Activated CD4-positive, alpha-beta T cell treated with anti-CD3 and anti-CD28 coated beads, Interleukin-2, amount 10 ng/mL, durations not matched to agents 24 days and 14 days (primary cell): ENCODE data around the gene CES3. TPM values are rescaled to one million over a fixed set of nuclear protein-coding genes. Genes with fewer than 3 reads are reported as not detected.

Experiments used
- DNase-seq: peaks from one replicate; pipeline ENCODE4 v3.0.0; 2022
- H3K27ac Mint-ChIP-seq: one replicate; pipeline ENCODE4 v1.8.0; 2022; ENCODE audit warnings: mild to moderate bottlenecking, mixed read lengths
- H3K27me3 Mint-ChIP-seq: one replicate; pipeline ENCODE4 v1.8.0; 2022; ENCODE audit warnings: mixed read lengths
- H3K36me3 Mint-ChIP-seq: one replicate; pipeline ENCODE4 v1.8.0; 2022; ENCODE audit warnings: low read depth, mild to moderate bottlenecking, mixed read lengths
- H3K4me1 Mint-ChIP-seq: one replicate; pipeline ENCODE4 v1.8.0; 2021; ENCODE audit warnings: mixed read lengths
- H3K4me3 Mint-ChIP-seq: one replicate; pipeline ENCODE4 v1.8.0; 2022; ENCODE audit warnings: mild to moderate bottlenecking, moderate library complexity, mixed read lengths
- H3K9me3 Mint-ChIP-seq: one replicate; pipeline ENCODE4 v1.8.0; 2021; ENCODE audit warnings: mixed read lengths
- intact Hi-C: fragments of 100-400 bp; cut with micrococcal nuclease; formaldehyde crosslinking; loops from one replicate; pipeline ENCODE4 v1.15.1; 2023
- total RNA-seq: library from RNA; stranded (reverse); gene quantifications from 2 replicates; pipeline ENCODE4 v1.2.3, GENCODE V29; 2022

The CES3 gene
- total RNA-seq, 1 donor from 2014 or later, result 6.8 TPM

DNA sequence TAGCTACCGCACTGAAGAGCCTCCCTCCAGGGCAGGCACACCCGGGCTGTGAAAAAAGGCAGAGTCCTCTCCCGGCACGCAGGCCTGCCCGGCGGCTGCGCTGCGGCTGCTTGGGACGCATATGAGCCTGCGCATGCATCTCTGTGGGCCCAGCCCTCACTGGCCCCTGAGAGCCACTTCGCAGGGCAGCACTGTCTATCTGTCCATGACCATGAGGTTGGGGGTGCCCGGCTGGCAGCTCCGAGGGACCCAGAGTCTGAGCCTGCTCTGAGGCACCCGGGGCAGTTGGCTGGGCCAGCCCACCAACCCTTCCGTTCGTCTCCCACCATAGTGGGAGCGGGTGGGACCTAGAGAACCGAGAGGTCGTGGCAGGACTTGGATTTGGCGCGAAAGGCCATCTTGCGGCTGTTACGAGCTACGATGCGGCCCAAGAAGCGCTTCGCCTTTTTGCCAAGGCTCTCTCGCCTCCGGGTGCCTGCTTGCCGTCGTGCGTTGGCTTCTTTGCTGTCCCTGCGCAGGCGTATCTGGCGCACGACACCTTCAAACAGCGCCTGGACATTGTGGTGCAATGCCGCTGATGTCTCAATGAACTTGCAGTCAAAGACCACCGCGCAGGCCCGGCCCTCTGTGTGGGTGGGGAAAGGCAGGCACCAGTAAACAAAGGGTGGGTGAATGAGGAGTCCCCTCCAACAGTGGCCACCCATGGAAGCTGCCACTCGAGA, 39.2 kb upstream of the CES3 start:
- no peaks in the 10 kb centered on the region for H3K36me3 Mint-ChIP-seq
- DNase-seq, result no peak
- H3K4me1 Mint-ChIP-seq, result peaks cover 13% of the 10 kb centered on the region
- no peak overlapping the region for H3K4me3 Mint-ChIP-seq
- no peaks in the 10 kb centered on the region for H3K9me3 Mint-ChIP-seq
- H3K27me3 Mint-ChIP-seq, result peaks cover 38% of the 10 kb centered on the region
- no peak overlapping the region for H3K27ac Mint-ChIP-seq
- intact Hi-C loops, result no loop called here

GRCh38 chr16:66923247-66923731, 37.8 kb upstream of the CES3 start:
- Mint-ChIP-seq H3K27me3 (peaks cover 38% of the 10 kb centered on the region), H3K27ac (no peak overlapping the region), H3K36me3 (no peaks in the 10 kb centered on the region), H3K4me1 (peaks cover 23% of the 10 kb centered on the region), H3K4me3 (no peak overlapping the region), H3K9me3 (no peaks in the 10 kb centered on the region)
- no peak for DNase-seq
- intact Hi-C loops, result no loop called here

DNA sequence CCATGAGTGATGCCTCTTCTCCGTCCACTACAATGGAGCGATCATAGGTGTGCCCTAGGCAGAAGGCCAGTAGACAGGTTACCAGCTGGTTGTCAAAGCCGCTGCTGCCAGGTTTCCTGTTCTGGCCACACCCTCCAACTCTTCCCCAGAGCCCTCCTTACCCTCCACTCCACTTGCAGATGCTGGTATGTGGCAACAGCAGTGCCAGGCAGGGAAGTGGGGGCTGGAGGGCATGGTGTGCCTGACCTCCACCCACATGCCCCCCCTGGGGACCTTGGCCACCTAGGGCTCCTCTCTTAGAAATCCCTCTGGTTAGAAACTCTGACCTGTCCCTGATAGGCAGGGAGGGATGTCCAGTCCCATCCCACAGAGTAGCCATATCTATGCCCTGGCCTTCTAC, 37.2 kb upstream of the CES3 start:
- intact Hi-C loops, result no loop called here
- no peak for DNase-seq
- H3K27ac Mint-ChIP-seq, result no peak overlapping the region
- peaks cover 26% of the 10 kb centered on the region for H3K4me1 Mint-ChIP-seq
- H3K27me3 Mint-ChIP-seq, result peaks cover 38% of the 10 kb centered on the region
- H3K36me3 Mint-ChIP-seq, result no peaks in the 10 kb centered on the region
- H3K4me3 Mint-ChIP-seq, result peak overlapping the region; percentile 12
- H3K9me3 Mint-ChIP-seq, result no peaks in the 10 kb centered on the region

DNA sequence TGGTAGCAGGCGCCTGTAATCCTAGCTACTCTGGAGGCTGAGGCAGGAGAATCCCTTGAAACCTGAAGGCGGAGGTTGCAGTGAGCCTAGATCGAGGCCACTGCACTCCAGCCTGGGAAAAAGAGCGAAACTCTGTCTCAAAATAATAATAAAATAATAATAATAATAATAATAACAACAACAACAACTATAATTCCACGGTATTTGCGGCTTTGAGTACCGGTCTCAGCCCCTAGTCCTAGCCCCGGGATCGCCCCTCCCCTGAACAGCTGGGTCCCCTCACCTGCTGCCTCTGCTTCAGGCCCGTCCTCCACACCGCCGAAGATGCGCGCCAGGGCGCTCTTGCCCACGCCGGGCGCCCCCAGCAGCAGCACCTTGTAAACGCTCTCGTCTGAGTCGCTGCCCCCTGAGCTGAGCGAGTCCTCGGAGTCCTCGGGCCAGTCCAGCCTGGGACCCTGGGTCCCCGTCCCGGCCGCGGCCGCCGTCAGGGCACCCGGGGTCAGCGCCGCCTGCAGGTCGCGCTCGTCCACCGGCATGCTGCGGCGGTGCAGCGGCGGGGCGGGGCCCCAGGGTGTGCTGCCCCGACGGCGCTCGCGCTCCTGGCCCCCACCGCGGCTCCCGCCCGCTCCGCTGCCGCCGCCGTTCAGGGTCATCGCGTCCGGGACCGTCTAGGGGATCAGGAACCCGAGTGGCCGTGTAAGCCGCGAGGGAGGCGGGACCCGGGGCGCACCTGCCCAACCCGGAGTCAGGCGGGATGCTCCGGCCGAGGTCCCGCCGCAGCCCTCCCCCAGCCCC, 36.3 kb upstream of the CES3 start:
- Mint-ChIP-seq H3K27me3 (peaks cover 38% of the 10 kb centered on the region), H3K4me3 (peak overlapping the region; percentile 75), H3K9me3 (no peaks in the 10 kb centered on the region), H3K36me3 (no peaks in the 10 kb centered on the region), H3K4me1 (peaks cover 26% of the 10 kb centered on the region), H3K27ac (no peak overlapping the region)
- intact Hi-C loops, result loop anchor here (5.0 kb wide), 1 partner anchor 42 kb away; the partner anchor contains the start of gene PDP2
- peak; percentile 84 for DNase-seq

DNA sequence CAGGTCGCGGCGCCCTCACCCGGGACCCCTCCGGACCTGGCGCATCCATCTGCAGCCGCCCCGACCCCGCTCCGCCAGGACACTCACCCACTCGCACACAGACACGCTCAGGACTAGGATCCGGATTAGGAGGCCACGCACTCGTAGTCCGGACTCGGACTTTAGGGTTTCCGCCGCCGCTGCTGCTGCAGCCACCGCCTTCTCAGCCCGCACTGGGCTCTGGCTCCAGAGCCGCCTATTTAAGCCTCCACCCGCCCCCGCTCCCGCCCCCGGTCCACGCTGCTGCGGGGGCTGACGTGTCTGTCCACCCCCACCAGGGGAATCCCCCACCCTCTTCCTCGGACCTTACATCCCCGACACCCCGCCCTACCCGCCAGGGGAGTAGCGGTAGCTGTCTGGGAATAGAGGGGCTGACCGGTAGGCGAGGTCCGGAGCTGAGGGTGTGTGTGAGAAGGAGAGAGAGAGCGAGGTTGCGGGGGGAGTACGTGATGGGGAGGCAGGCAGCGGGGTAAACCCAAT, 35.7 kb upstream of the CES3 start, which contains the start of gene RRAD:
TSS of gene RRAD (minus strand) at position 214 of the 519 bp plus-strand sequence. CDS start 356 bp downstream, outside the sequence.
- DNase-seq, result peak; percentile 66
- Mint-ChIP-seq H3K9me3 (no peaks in the 10 kb centered on the region), H3K27me3 (peaks cover 34% of the 10 kb centered on the region), H3K36me3 (no peaks in the 10 kb centered on the region), H3K4me3 (peak within 1 kb of the TSS; percentile 75), H3K27ac (peak within 1 kb of the TSS; percentile 75), H3K4me1 (peaks cover 26% of the 10 kb centered on the region)
- intact Hi-C loops, result loop anchor here (5.0 kb wide), 1 partner anchor 43 kb away; the partner anchor contains the start of gene PDP2

DNA sequence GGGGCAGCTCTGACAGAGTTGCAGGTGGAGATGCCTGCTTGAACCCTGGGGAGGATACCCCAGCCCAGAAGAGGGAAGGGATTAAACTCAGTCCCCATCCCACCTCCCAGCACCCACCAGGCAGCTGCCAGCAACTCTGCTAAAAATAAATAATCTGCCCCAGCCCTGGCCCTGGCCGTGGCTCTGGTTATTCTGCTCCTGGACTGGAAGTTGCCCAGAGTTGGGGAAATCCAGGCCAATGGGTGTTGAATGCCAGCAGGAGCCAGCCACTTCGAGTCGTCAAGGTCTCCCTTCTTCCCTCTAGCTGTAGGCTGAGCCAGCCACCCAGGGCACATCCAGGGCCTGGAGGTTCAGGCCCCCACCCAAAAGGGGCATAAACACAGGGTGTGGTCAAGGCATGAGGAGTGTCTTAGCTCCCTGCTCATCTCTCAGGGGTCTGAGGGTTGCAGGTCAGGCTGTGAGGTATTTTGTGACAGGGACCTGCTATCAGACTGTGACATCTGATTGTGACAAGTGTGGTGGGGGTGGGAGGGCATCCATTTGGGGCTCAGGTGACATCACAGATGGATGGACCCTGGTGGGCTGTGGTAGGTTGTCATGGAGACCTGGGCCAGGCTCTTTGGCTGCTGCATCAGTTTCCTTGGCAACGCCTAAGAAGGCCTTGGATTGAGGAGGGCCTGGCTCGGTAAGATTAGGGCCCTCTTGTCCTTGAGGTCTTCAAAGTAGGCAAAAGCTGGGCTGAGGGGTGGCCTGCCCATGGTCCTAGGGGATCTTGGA, 34.7 kb upstream of the CES3 start:
- Mint-ChIP-seq H3K4me3 (no peak overlapping the region), H3K4me1 (peaks cover 26% of the 10 kb centered on the region)
- intact Hi-C loops, result loop anchor here (5.0 kb wide), 1 partner anchor 44 kb away; the partner anchor contains the start of gene PDP2

DNA sequence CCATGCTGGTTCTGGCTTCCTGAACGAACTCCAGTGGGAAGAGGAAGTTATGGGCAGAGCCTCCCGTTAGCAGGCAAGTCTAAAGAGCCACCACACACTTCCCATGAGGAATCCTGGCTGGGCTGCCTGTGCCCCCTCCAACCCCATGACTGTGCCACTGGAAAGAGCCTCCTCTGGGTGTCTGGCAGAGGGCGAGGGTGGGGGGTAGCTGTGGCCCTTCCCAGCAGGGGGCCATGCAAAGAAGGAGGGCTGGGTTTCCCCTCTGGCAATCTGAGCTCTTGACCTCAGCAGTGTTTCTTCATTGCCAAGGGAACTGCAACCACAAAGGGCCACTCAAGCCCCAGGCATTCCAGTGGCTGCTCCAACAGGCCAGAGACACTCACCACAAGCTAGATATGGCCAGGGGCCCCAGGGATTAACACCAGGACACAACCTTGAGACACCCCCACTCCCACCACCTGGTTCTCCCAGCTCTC, 34.1 kb upstream of the CES3 start:
- Mint-ChIP-seq H3K4me3 (no peak overlapping the region), H3K27me3 (peaks cover 28% of the 10 kb centered on the region), H3K4me1 (peaks cover 29% of the 10 kb centered on the region), H3K36me3 (peaks cover 7% of the 10 kb centered on the region), H3K9me3 (no peaks in the 10 kb centered on the region), H3K27ac (no peak overlapping the region)
- intact Hi-C loops, result loop anchor here (5.0 kb wide), 1 partner anchor 45 kb away; the partner anchor contains the start of gene PDP2
- DNase-seq, result no peak

More for the DNA sequence above, 34.7 kb upstream of the CES3 start:
- H3K36me3 Mint-ChIP-seq, result peaks cover under 1% of the 10 kb centered on the region
- H3K9me3 Mint-ChIP-seq, result no peaks in the 10 kb centered on the region
- peaks cover 29% of the 10 kb centered on the region for H3K27me3 Mint-ChIP-seq
- H3K27ac Mint-ChIP-seq, result peak overlapping the region; percentile 75
- no peak for DNase-seq

- DNase-seq, result no peak
- Mint-ChIP-seq H3K9me3 (no peaks in the 10 kb centered on the region), H3K4me1 (peaks cover 38% of the 10 kb centered on the region), H3K4me3 (no peak overlapping the region), H3K27me3 (peaks cover 26% of the 10 kb centered on the region), H3K36me3 (peaks cover 16% of the 10 kb centered on the region), H3K27ac (peak overlapping the region; percentile 76)
- intact Hi-C loops, result loop anchor here (1.0 to 5.0 kb wide), 2 partner anchors 33 to 46 kb away; partner anchors contain the start of gene PDP2
These were observed 33.0 kb upstream of the CES3 start for GRCh38 chr16:66927918-66928649.

- no peaks in the 10 kb centered on the region for H3K9me3 Mint-ChIP-seq
These were observed 32.2 kb upstream of the CES3 start for GRCh38 chr16:66928702-66929388.

GRCh38 chr16:66930189-66930588, 30.9 kb upstream of the CES3 start:
- no peak for DNase-seq
- no peak overlapping the region for H3K4me3 Mint-ChIP-seq
- H3K4me1 Mint-ChIP-seq, result peaks cover 44% of the 10 kb centered on the region
- peaks cover 12% of the 10 kb centered on the region for H3K27me3 Mint-ChIP-seq
- no peaks in the 10 kb centered on the region for H3K9me3 Mint-ChIP-seq
- peak overlapping the region; percentile 6 for H3K27ac Mint-ChIP-seq
- H3K36me3 Mint-ChIP-seq, result peaks cover 27% of the 10 kb centered on the region
- intact Hi-C loops, result no loop called here

More at GRCh38 chr16:66928702-66929388, 32.2 kb upstream of the CES3 start:
- peak; percentile 81 for DNase-seq
- H3K27ac Mint-ChIP-seq, result peak overlapping the region; percentile 29
- H3K4me3 Mint-ChIP-seq, result no peak overlapping the region
- intact Hi-C loops, result loop anchor here (1.0 to 5.0 kb wide), 2 partner anchors 34 to 47 kb away; partner anchors contain the start of gene PDP2
- H3K27me3 Mint-ChIP-seq, result peaks cover 19% of the 10 kb centered on the region
- peaks cover 41% of the 10 kb centered on the region for H3K4me1 Mint-ChIP-seq
- H3K36me3 Mint-ChIP-seq, result peaks cover 24% of the 10 kb centered on the region

DNA sequence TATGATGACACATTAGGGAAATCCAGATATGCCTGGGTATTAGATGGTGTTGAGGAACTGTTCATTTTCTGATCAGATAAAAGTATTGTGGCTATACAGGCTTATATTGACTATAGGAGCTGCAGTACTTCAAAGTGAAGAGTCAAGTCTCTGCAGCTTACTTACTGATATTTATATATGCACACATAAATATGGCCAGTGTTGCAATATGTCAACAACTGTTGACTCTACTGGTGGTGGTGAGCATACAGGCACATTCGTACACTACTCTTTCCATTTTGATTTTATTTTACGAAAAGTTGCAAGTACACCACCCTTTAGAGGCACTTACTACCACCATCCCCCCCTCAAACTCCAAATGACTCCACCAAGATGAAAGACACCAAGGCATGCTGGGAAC, 29.4 kb upstream of the CES3 start:
- Mint-ChIP-seq H3K9me3 (no peaks in the 10 kb centered on the region), H3K27ac (no peak overlapping the region), H3K36me3 (peaks cover 32% of the 10 kb centered on the region), H3K27me3 (no peaks in the 10 kb centered on the region), H3K4me1 (peaks cover 48% of the 10 kb centered on the region), H3K4me3 (peak overlapping the region; percentile 69)
- intact Hi-C loops, result no loop called here
- no peak for DNase-seq

- H3K36me3 Mint-ChIP-seq, result peaks cover 33% of the 10 kb centered on the region
- H3K27ac Mint-ChIP-seq, result peak overlapping the region; percentile 34
- intact Hi-C loops, result no loop called here
- H3K4me1 Mint-ChIP-seq, result peaks cover 50% of the 10 kb centered on the region
- H3K27me3 Mint-ChIP-seq, result no peaks in the 10 kb centered on the region
- no peak for DNase-seq
- peak overlapping the region; percentile 99 for H3K4me3 Mint-ChIP-seq
- no peaks in the 10 kb centered on the region for H3K9me3 Mint-ChIP-seq
These were observed 29.0 kb upstream of the CES3 start for GRCh38 chr16:66932076-66932475.
